ENCODE measurements around the gene SLC12A7.

The SLC12A7 gene

DNA sequence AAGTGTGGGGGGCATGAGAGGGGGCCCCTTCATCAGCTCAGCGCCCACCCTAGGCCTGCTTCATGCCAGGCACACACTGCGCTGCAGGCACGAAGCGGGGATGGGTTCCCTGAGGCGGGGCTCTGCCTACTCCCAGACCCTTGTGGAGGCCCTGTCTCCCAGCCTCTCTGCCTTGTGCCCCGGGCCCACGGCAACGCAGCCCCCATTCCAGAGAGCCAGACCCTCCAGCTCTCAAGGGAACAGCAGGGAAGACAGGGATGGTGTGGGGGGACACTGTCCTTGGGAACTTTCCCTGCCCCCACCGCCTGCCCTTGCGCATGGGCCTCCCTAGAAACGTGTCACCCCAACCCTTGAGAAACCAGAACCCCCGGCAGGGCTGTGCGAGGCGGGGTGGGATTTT, 10.0 kb upstream of the SLC12A7 start:
- Histone ChIP-seq H3K27ac (ENCODE audit: extremely low read depth, low read depth, low read length) (no peak overlapping the region), H3K36me3 (ENCODE audit: control insufficient read depth in 2 of 2, insufficient read depth in 1 of 2, low read length in 2 of 2) (no peaks in the 10 kb centered on the region), H3K4me3 (ENCODE audit: low read depth, low read length) (no peak overlapping the region), H3K9me3 (ENCODE audit: control insufficient read depth, insufficient read depth, low read depth, low read length) (no peaks in the 10 kb centered on the region), H3K4me1 (ENCODE audit: control insufficient read depth, insufficient read depth, low read length) (peaks cover 19% of the 10 kb centered on the region)
- POLR2A ChIA-PET: no interaction called here
- CTCF ChIA-PET: interaction anchor here (1.4 to 7.5 kb wide), 2 partner anchors 19 to 46 kb away, joined by 3 to 35 read pairs; no protein-coding TSS in a partner anchor
- TF ChIP-seq ZNF513 (tag by site-specific recombination; IDR thresholded peaks at IDR 0.05): no peak
- no peak for TF ChIP-seq ZNF169 (tag by site-specific recombination; IDR thresholded peaks at IDR 0.05)
- TF ChIP-seq GLIS2 (tag by site-specific recombination; IDR thresholded peaks at IDR 0.05): 0 out of 2 replicates have a peak, but pooled peaks have one; percentile 4
- TF ChIP-seq ZNF792 (tag by site-specific recombination; IDR thresholded peaks at IDR 0.05): no peak
- no peak for TF ChIP-seq ZXDB (tag by site-specific recombination; IDR thresholded peaks at IDR 0.05)

DNA sequence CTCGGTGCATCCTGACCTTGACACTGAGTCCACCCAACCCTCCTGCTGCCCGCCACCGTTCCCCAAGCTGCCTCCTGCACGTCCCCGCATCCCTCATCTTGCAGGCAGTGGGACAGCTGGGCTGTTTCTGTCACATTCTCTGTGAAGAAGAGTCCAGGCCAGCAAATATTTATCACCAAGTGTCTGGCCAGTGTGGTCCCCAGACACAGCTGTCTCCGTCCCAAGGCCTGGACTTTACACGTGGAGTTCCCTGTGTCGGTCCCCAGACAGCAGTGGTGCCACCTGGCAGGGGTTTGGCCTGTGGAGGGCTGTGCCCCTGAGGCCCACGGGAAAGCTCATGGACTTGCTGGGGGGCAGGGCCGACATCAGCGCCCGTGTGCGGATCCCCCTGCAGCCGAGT, 9.2 kb upstream of the SLC12A7 start:
- H3K4me1 ChIP-seq (ENCODE audit: control insufficient read depth, insufficient read depth, low read length): peaks cover 19% of the 10 kb centered on the region
- CTCF ChIA-PET: interaction anchor here (1.2 to 1.4 kb wide), 2 partner anchors 19 to 47 kb away, joined by 3 read pairs; no protein-coding TSS in a partner anchor
- POLR2A ChIA-PET: no interaction called here
- no peaks in the 10 kb centered on the region for H3K9me3 ChIP-seq (ENCODE audit: control insufficient read depth, insufficient read depth, low read depth, low read length)
- no peaks in the 10 kb centered on the region for H3K36me3 ChIP-seq (ENCODE audit: control insufficient read depth in 2 of 2, insufficient read depth in 1 of 2, low read length in 2 of 2)
- H3K27ac ChIP-seq (ENCODE audit: extremely low read depth, low read depth, low read length): no peak overlapping the region
- TF ChIP-seq EGR2 (tag by site-specific recombination; IDR thresholded peaks at IDR 0.05; ENCODE audit: low read depth) (no peak), ZNF211 (tag by site-specific recombination; IDR thresholded peaks at IDR 0.05; ENCODE audit: low read depth) (no peak), GLIS2 (tag by site-specific recombination; IDR thresholded peaks at IDR 0.05) (no peak), ZNF426 (tag by site-specific recombination; IDR thresholded peaks at IDR 0.05) (no peak), YY1 (tag by site-specific recombination; IDR thresholded peaks at IDR 0.05) (no peak), ZNF658 (tag by site-specific recombination; IDR thresholded peaks at IDR 0.05) (no peak), ZNF548 (tag by site-specific recombination; IDR thresholded peaks at IDR 0.05) (no peak), KLF17 (tag by site-specific recombination; IDR thresholded peaks at IDR 0.05) (no peak), PBX3 (CRISPR knock-in tag; IDR thresholded peaks at IDR 0.05) (no peak), ZNF138 (tag by site-specific recombination; IDR thresholded peaks at IDR 0.05; ENCODE audit: borderline replicate concordance) (no peak), ZNF513 (tag by site-specific recombination; IDR thresholded peaks at IDR 0.05) (no peak), IKZF3 (tag by site-specific recombination; IDR thresholded peaks at IDR 0.05) (no peak), ZNF433 (tag by site-specific recombination; IDR thresholded peaks at IDR 0.05; ENCODE audit: low read depth) (no peak), FEZF1 (tag by site-specific recombination; IDR thresholded peaks at IDR 0.05) (no peak), ZNF776 (tag by site-specific recombination; IDR thresholded peaks at IDR 0.05; ENCODE audit: borderline replicate concordance) (no peak)
- TF ChIP-seq, protein P1, sequence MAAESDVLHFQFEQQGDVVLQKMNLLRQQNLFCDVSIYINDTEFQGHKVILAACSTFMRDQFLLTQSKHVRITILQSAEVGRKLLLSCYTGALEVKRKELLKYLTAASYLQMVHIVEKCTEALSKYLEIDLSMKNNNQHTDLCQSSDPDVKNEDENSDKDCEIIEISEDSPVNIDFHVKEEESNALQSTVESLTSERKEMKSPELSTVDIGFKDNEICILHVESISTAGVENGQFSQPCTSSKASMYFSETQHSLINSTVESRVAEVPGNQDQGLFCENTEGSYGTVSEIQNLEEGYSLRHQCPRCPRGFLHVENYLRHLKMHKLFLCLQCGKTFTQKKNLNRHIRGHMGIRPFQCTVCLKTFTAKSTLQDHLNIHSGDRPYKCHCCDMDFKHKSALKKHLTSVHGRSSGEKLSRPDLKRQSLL (tag by site-specific recombination; IDR thresholded peaks at IDR 0.05): no peak
- no peak overlapping the region for H3K4me3 ChIP-seq (ENCODE audit: low read depth, low read length)
